Measurements from ENCODE around the gene MICAL2. TPM values are rescaled to one million over a fixed set of nuclear protein-coding genes. Genes with fewer than 3 reads are reported as not detected.

The MICAL2 gene
- total and polyA plus RNA-seq, 3 donors from 2014 or later, result 224 to 461 (median 401) TPM

GRCh38 chr11:12224537-12224893, 114.1 kb downstream of the MICAL2 start:
- TF ChIP-seq POLR2A (IDR thresholded peaks at IDR 0.05) (no peak), CTCF (IDR thresholded peaks at IDR 0.05) (no peak)
- peak overlapping the region in 1 of 2 donors; percentile 50 for H3K27ac ChIP-seq
- no peaks in the 10 kb centered on the region for H3K36me3 ChIP-seq (ENCODE audit: low read depth, missing control alignments)
- 77 to 87% methylated on average over 5 to 12 of the region's 12 CpGs for WGBS, 2 donors
- intact Hi-C loops (cut with DNase I; ENCODE audit: low total_unique reads), result no loop called here
- H3K4me1 ChIP-seq, result peaks cover 32% of the 10 kb centered on the region
- H3K9me3 ChIP-seq, result no peaks in the 10 kb centered on the region
- H3K27me3 ChIP-seq, result no peaks in the 10 kb centered on the region
- DNase-seq, result peak; percentile 78
- no peak overlapping the region for H3K4me3 ChIP-seq

- DNase-seq, result no peak
- no peaks in the 10 kb centered on the region for H3K36me3 ChIP-seq (ENCODE audit: low read depth, missing control alignments)
- intact Hi-C loops (cut with DNase I; ENCODE audit: low total_unique reads), result no loop called here
- H3K27me3 ChIP-seq, result no peaks in the 10 kb centered on the region
- no peak overlapping the region for H3K4me3 ChIP-seq
- no peaks in the 10 kb centered on the region for H3K9me3 ChIP-seq
- H3K4me1 ChIP-seq, result peaks cover 32% of the 10 kb centered on the region
- WGBS, 2 donors, result 91 to 93% methylated on average over 8 of the region's 8 CpGs
- H3K27ac ChIP-seq, result no peak overlapping the region
- TF ChIP-seq POLR2A (IDR thresholded peaks at IDR 0.05) (no peak), CTCF (IDR thresholded peaks at IDR 0.05) (no peak)
These were observed 114.8 kb downstream of the MICAL2 start for GRCh38 chr11:12225046-12225739.

- DNase-seq, result no peak
- Histone ChIP-seq H3K4me3 (no peak overlapping the region), H3K27ac (no peak overlapping the region), H3K4me1 (peaks cover 30% of the 10 kb centered on the region), H3K9me3 (no peaks in the 10 kb centered on the region), H3K27me3 (no peaks in the 10 kb centered on the region), H3K36me3 (ENCODE audit: low read depth, missing control alignments) (no peaks in the 10 kb centered on the region)
- 95 to 98% methylated on average over 7 to 8 of the region's 8 CpGs for WGBS, 2 donors
- intact Hi-C loops (cut with DNase I; ENCODE audit: low total_unique reads), result no loop called here
- TF ChIP-seq POLR2A (IDR thresholded peaks at IDR 0.05) (no peak), CTCF (IDR thresholded peaks at IDR 0.05) (no peak)
These were observed 115.7 kb downstream of the MICAL2 start for GRCh38 chr11:12226093-12226492.

GRCh38 chr11:12229450-12230229, 119.2 kb downstream of the MICAL2 start:
- TF ChIP-seq CTCF (IDR thresholded peaks at IDR 0.05) (no peak), POLR2A (IDR thresholded peaks at IDR 0.05) (no peak)
- Histone ChIP-seq H3K27ac (peak overlapping the region; percentile 5 to 60), H3K9me3 (no peaks in the 10 kb centered on the region), H3K36me3 (ENCODE audit: low read depth, missing control alignments) (no peaks in the 10 kb centered on the region), H3K27me3 (no peaks in the 10 kb centered on the region), H3K4me1 (peaks cover 43% of the 10 kb centered on the region), H3K4me3 (no peak overlapping the region)
- WGBS, 2 donors, result 88% methylated on average over 7 of the region's 7 CpGs
- intact Hi-C loops (cut with DNase I; ENCODE audit: low total_unique reads), result loop anchor here (10.0 kb wide), 1 partner anchor 115 kb away; the partner anchor contains the start of gene MICAL2
- no peak for DNase-seq
